ENCODE results near the gene ZW10. TPM values are rescaled to one million over a fixed set of nuclear protein-coding genes. Genes with fewer than 3 reads are reported as not detected.

The ZW10 gene
- total and polyA plus RNA-seq, 2 of the 13 experiments (the other 11 are each of a cell fraction or from before 2014, with no cell fraction given) = 5.8 to 31.3 TPM

- H3K79me2 ChIP-seq (ENCODE audit: insufficient read depth, low read length) = no peaks in the 10 kb centered on the region
- ATAC-seq (no peak), FAIRE-seq (no peak), DNase-seq (ENCODE audit: low spot score) (no peak)
- H3K4me3 ChIP-seq (replicated peaks in 1 of 3; ENCODE audit: insufficient read depth in 1 of 3, low read depth in 2 of 3, low read length in 3 of 3) = no peak overlapping the region
- H3K4me2 ChIP-seq (ENCODE audit: low read depth, low read length) = no peak overlapping the region
- no peak overlapping the region for H2AFZ ChIP-seq (ENCODE audit: low read length)
- no peak overlapping the region for H3K9ac ChIP-seq (ENCODE audit: insufficient read depth, low read depth, low read length)
- peaks cover 11 to 68% of the 10 kb centered on the region in 2 experiments for H3K36me3 ChIP-seq (replicated peaks in 1 of 2; ENCODE audit: control insufficient read depth in 1 of 2, insufficient read depth in 2 of 2, low read length in 2 of 2)
- CTCF ChIA-PET (ENCODE audit: low intra/inter-chr PET ratio, low total read pairs) = interaction anchor here (1.4 to 1.7 kb wide), 2 partner anchors 456 to 457 kb away, joined by 4 to 5 read pairs; no protein-coding TSS in a partner anchor
- no peak overlapping the region for H3K27ac ChIP-seq (ENCODE audit: extremely low read length, insufficient read depth, low read length)
- H4K20me1 ChIP-seq (ENCODE audit: insufficient read depth, low read length) = no peaks in the 10 kb centered on the region
- no TSS peak for BruUV-seq (replicated peaks)
- TF ChIP-seq HES4 (CRISPR knock-in tag; IDR thresholded peaks at IDR 0.05; ENCODE audit: borderline replicate concordance) (no peak), ZNF740 (CRISPR knock-in tag; IDR thresholded peaks at IDR 0.05) (no peak), ZNF574 (CRISPR knock-in tag; IDR thresholded peaks at IDR 0.05) (no peak), FOXK1 (CRISPR knock-in tag; IDR thresholded peaks at IDR 0.05; ENCODE audit: borderline replicate concordance, low read depth) (no peak), ZNF703 (CRISPR knock-in tag; IDR thresholded peaks at IDR 0.05; ENCODE audit: borderline replicate concordance) (no peak), ZNF563 (CRISPR knock-in tag; IDR thresholded peaks at IDR 0.05) (no peak), ZNF383 (CRISPR knock-in tag; IDR thresholded peaks at IDR 0.05; ENCODE audit: borderline replicate concordance) (no peak), TBX3 (IDR thresholded peaks at IDR 0.05; ENCODE audit: borderline replicate concordance) (no peak), ZNF639 (CRISPR knock-in tag; conservative IDR thresholded peaks at IDR 0.05) (no peak), E2F5 (CRISPR knock-in tag; conservative IDR thresholded peaks at IDR 0.05) (no peak)
- TF ChIP-seq, protein P1, sequence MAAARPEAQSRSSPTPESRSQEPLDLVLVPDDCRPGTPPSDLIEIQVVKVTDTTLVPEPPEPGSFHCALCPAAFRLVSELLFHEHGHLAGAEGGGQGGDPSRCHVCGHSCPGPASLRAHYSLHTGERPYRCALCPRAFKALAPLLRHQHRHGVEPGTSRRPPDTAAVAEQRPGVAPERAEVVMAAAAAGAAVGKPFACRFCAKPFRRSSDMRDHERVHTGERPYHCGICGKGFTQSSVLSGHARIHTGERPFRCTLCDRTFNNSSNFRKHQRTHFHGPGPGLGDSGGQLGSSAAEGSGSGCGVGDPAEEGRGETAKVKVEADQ (CRISPR knock-in tag; IDR thresholded peaks at IDR 0.05; ENCODE audit: borderline replicate concordance) = no peak
- TF ChIP-seq, protein P2, sequence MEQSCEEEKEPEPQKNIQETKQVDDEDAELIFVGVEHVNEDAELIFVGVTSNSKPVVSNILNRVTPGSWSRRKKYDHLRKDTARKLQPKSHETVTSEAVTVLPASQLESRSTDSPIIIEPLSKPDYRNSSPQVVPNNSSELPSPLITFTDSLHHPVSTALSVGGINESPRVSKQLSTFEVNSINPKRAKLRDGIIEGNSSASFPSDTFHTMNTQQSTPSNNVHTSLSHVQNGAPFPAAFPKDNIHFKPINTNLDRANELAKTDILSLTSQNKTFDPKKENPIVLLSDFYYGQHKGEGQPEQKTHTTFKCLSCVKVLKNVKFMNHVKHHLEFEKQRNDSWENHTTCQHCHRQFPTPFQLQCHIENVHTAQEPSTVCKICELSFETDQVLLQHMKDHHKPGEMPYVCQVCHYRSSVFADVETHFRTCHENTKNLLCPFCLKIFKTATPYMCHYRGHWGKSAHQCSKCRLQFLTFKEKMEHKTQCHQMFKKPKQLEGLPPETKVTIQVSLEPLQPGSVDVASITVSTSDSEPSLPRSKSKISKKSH (CRISPR knock-in tag; IDR thresholded peaks at IDR 0.05; ENCODE audit: borderline replicate concordance) = no peak
- TF ChIP-seq, protein P3, sequence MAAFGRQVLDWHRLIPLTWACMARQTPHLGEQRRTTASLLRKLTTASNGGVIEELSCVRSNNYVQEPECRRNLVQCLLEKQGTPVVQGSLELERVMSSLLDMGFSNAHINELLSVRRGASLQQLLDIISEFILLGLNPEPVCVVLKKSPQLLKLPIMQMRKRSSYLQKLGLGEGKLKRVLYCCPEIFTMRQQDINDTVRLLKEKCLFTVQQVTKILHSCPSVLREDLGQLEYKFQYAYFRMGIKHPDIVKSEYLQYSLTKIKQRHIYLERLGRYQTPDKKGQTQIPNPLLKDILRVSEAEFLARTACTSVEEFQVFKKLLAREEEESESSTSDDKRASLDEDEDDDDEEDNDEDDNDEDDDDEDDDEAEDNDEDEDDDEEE (CRISPR knock-in tag; IDR thresholded peaks at IDR 0.05) = no peak
- in situ Hi-C loops (cut with HindIII; ENCODE audit: extremely low pct_ligation_motif_present, low pct_unique_long_range_greater_than_20kb) = loop anchor here (25.0 kb wide), 1 partner anchor 457 kb away; no protein-coding TSS in a partner anchor
- no peaks in the 10 kb centered on the region for H3K27me3 ChIP-seq (ENCODE audit: control insufficient read depth in 1 of 2, insufficient read depth in 2 of 2, low read length in 2 of 2)
- peaks cover 9% of the 10 kb centered on the region; the same call in 1 of the 2 replicates for H3K4me1 ChIP-seq (ENCODE audit: insufficient read depth, low read length)
- intact Hi-C loops (cut with micrococcal nuclease; ENCODE audit: unreplicated experiment) = loop anchor here (1.0 to 5.0 kb wide), 3 partner anchors 67 to 456 kb away; no protein-coding TSS in a partner anchor
- POLR2A ChIA-PET = no interaction called here
- H3K9me3 ChIP-seq (ENCODE audit: low read length) = no peaks in the 10 kb centered on the region
Observed at GRCh38 chr11:113805640-113806039, 32.1 kb upstream of the ZW10 start.

Data from HepG2 (cell line).